Measurements from ENCODE around the gene MAGI1.
A peak's percentile ranks its signal among the peaks of the same experiment; 100 is the strongest.

The MAGI1 gene

GRCh38 chr3:65971293-65972252, 67.1 kb downstream of the MAGI1 start:
- no peak for DNase-seq (ENCODE audit: low read depth)

GRCh38 chr3:65968996-65969395, 69.7 kb downstream of the MAGI1 start:
- no peak for DNase-seq (ENCODE audit: low read depth)

GRCh38 chr3:65967451-65967850, 71.3 kb downstream of the MAGI1 start:
- no peak for DNase-seq (ENCODE audit: low read depth)

- DNase-seq (ENCODE audit: low read depth): no peak
Observed at GRCh38 chr3:65964838-65965237, 73.9 kb downstream of the MAGI1 start.

- peak; percentile 67 for DNase-seq (ENCODE audit: low read depth)
Observed at GRCh38 chr3:65963787-65964677, 74.7 kb downstream of the MAGI1 start.

GRCh38 chr3:65961733-65962132, 77.0 kb downstream of the MAGI1 start:
- DNase-seq (ENCODE audit: low read depth): no peak

- DNase-seq (ENCODE audit: low read depth): no peak
Observed at GRCh38 chr3:65961128-65961527, 77.6 kb downstream of the MAGI1 start.

- DNase-seq (ENCODE audit: low read depth): no peak
Observed at GRCh38 chr3:65960087-65960486, 78.6 kb downstream of the MAGI1 start.

- no peak for DNase-seq (ENCODE audit: low read depth)
Observed at GRCh38 chr3:65958216-65958615, 80.5 kb downstream of the MAGI1 start.

GRCh38 chr3:65955792-65956477, 82.8 kb downstream of the MAGI1 start:
- DNase-seq (ENCODE audit: low read depth): no peak

- no peak for DNase-seq (ENCODE audit: low read depth)
Observed at GRCh38 chr3:65953881-65954733, 84.6 kb downstream of the MAGI1 start.

- no peak for DNase-seq (ENCODE audit: low read depth)
Observed at GRCh38 chr3:65953301-65953812, 85.4 kb downstream of the MAGI1 start.

GRCh38 chr3:65952842-65953241, 85.9 kb downstream of the MAGI1 start:
- no peak for DNase-seq (ENCODE audit: low read depth)

- no peak for DNase-seq (ENCODE audit: low read depth)
Observed at GRCh38 chr3:65951836-65952505, 86.7 kb downstream of the MAGI1 start.

GRCh38 chr3:65950340-65951326, 88.1 kb downstream of the MAGI1 start:
- DNase-seq (ENCODE audit: low read depth): no peak

- no peak for DNase-seq (ENCODE audit: low read depth)
Observed at GRCh38 chr3:65948841-65949573, 89.7 kb downstream of the MAGI1 start.

GRCh38 chr3:65946438-65946837, 92.3 kb downstream of the MAGI1 start:
- peak; percentile 88 for DNase-seq (ENCODE audit: low read depth)

- DNase-seq (ENCODE audit: low read depth): no peak
Observed at GRCh38 chr3:65945953-65946352, 92.8 kb downstream of the MAGI1 start.

All from fibroblast of gingiva (primary cell).